ENCODE measurements around the gene PPDPF.
A peak's percentile ranks its signal among the peaks of the same experiment; 100 is the strongest.

The PPDPF gene

DNA sequence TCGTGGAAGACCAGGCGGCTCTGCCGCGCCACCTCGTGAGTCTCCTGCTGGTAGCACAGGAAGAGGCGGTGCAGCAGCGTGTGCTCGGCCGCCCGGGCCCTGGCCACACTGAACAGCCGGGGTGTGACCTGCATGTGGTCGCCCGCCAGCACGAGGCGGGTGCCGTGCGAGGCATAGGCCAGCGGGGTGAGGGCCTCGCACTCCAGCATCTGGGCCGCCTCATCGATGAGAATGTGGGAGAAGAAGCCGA is 46.5 kb downstream of the PPDPF start:
- Histone ChIP-seq H3K36me3 (replicated peaks; ENCODE audit: insufficient read depth, low read length) (no peaks in the 10 kb centered on the region), H3K9me2 (replicated peaks; ENCODE audit: insufficient read depth, low read length) (no peaks in the 10 kb centered on the region), H3K9ac (ENCODE audit: low read length) (no peak overlapping the region), H3K4me2 (ENCODE audit: low read depth, low read length) (no peak overlapping the region), H3K9me3 (replicated peaks; ENCODE audit: insufficient read depth, low read length) (no peaks in the 10 kb centered on the region), H3K4me1 (ENCODE audit: low read length) (peaks cover 26% of the 10 kb centered on the region), H4K20me1 (ENCODE audit: insufficient read depth, low read length) (no peaks in the 10 kb centered on the region), H3K79me2 (ENCODE audit: low read length) (no peaks in the 10 kb centered on the region), H3K27ac (ENCODE audit: low read length) (no peak overlapping the region), H3K4me3 (ENCODE audit: low read length) (no peak overlapping the region), H2AFZ (ENCODE audit: low read length) (no peak overlapping the region), H3K27me3 (replicated peaks; ENCODE audit: insufficient read depth, low read length) (no peaks in the 10 kb centered on the region), H3F3A (ENCODE audit: insufficient read depth, low read length) (peaks cover 9% of the 10 kb centered on the region)
- no peak for DNase-seq
- TF ChIP-seq EZH2 (optimal IDR thresholded peaks at IDR 0.05; ENCODE audit: low read depth, low read length), result no peak

DNA sequence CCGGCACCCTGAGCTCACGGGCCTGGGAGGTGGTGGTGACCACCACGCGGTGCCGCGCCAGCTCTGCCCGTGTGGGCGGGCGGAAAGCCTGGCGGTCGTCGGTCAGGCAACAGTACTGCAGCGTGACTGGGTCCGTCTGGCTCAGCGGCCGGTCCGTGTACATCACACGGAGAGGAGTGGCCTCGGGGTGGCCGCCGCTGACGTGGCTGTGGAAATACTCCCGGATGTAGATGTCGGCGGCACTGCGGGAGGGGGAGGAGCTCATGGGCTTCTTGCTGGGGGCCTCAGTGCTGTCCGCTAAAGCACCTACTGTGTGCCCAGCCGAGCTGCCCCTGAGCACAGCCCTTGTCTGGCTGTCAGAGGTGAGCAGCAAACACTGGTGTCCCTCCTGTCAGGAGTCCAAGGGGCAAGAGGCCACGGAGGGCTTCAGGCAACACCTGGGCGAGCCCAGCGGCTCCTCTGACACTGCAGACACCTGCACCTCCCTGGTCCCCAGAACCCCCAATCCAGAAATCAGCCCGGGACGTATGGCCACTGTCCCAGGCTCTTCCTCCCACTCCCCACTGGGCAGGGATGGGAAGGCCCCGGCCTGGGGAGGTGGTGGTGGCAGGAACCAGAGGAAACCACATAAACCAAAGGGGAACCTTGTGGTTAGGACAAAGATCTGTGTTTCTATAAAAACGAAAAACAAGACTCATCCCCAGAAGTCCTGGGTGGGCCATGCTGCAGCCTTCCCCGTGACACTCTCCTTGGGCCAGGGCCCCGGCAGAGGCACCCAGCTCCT is 47.0 kb downstream of the PPDPF start:
- no peaks in the 10 kb centered on the region for H3K27me3 ChIP-seq (replicated peaks; ENCODE audit: insufficient read depth, low read length)
- peak overlapping the region; percentile 32 for H3K4me3 ChIP-seq (ENCODE audit: low read length)
- TF ChIP-seq, protein P1, sequence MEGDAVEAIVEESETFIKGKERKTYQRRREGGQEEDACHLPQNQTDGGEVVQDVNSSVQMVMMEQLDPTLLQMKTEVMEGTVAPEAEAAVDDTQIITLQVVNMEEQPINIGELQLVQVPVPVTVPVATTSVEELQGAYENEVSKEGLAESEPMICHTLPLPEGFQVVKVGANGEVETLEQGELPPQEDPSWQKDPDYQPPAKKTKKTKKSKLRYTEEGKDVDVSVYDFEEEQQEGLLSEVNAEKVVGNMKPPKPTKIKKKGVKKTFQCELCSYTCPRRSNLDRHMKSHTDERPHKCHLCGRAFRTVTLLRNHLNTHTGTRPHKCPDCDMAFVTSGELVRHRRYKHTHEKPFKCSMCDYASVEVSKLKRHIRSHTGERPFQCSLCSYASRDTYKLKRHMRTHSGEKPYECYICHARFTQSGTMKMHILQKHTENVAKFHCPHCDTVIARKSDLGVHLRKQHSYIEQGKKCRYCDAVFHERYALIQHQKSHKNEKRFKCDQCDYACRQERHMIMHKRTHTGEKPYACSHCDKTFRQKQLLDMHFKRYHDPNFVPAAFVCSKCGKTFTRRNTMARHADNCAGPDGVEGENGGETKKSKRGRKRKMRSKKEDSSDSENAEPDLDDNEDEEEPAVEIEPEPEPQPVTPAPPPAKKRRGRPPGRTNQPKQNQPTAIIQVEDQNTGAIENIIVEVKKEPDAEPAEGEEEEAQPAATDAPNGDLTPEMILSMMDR (IDR thresholded peaks at IDR 0.05; ENCODE audit: low read length), result no peak
- no peak for TF ChIP-seq EZH2phosphoT487 (IDR thresholded peaks at IDR 0.05; ENCODE audit: low read length)
- no peak for TF ChIP-seq EZH2 (optimal IDR thresholded peaks at IDR 0.05; ENCODE audit: low read depth, low read length)
- DNase-seq, result peak; percentile 82
- H3K79me2 ChIP-seq (ENCODE audit: low read length), result no peaks in the 10 kb centered on the region
- H3K4me1 ChIP-seq (ENCODE audit: low read length), result peaks cover 26% of the 10 kb centered on the region
- H3K36me3 ChIP-seq (replicated peaks; ENCODE audit: insufficient read depth, low read length), result no peaks in the 10 kb centered on the region
- peak overlapping the region; percentile 91 for H3K4me2 ChIP-seq (ENCODE audit: low read depth, low read length)
- no peak overlapping the region for H2AFZ ChIP-seq (ENCODE audit: low read length)
- H3K9me2 ChIP-seq (replicated peaks; ENCODE audit: insufficient read depth, low read length), result no peaks in the 10 kb centered on the region
- H3K9ac ChIP-seq (ENCODE audit: low read length), result peak overlapping the region; percentile 8; the same call in 1 of the 2 replicates
- peak overlapping the region; percentile 73; the same call in 1 of the 2 replicates for H3K27ac ChIP-seq (ENCODE audit: low read length)
- peaks cover 9% of the 10 kb centered on the region for H3F3A ChIP-seq (ENCODE audit: insufficient read depth, low read length)
- no peaks in the 10 kb centered on the region for H4K20me1 ChIP-seq (ENCODE audit: insufficient read depth, low read length)
- H3K9me3 ChIP-seq (replicated peaks; ENCODE audit: insufficient read depth, low read length), result no peaks in the 10 kb centered on the region

DNA sequence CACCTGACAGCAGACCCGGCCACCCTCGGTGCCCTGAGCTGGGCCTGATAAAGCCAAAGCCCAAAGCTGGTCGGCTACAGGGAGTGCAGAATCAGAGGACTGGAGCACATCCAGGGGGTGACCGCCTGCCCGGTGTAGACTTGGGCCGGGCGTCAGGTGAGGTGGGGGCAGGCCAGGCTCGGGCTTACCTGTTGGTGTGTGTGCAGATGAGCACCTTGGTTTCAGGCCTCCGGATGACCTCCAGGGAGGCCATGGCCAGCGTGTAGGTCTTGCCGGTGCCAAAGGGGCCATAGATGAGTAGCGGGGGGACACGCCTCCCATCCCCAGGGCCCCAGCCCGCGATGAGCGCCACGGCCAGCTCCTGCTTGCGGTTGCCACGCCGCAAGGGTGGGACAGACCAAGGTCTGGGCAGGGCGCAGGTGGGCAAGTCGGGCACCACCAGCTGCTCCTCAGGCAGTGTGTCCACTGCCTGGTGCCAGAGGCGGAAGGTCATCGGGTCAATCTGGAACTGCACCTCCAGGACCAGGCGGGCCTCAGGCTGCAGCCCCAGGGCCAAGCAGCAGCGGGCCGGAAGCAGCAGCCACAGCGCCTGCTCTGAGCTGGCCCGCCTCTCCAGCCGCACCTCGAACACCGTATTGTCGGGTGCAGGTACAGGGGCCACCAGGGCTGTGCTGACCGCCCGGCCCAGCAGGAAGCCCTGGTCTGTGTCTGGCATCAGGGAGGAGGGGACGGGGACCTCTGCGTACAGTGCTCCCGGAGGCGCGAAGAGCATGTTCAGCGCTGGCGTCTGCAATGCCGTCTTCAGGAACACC is 47.8 kb downstream of the PPDPF start:
- Histone ChIP-seq H3K4me3 (ENCODE audit: low read length) (peak overlapping the region; percentile 32), H3K27ac (ENCODE audit: low read length) (peak overlapping the region; percentile 73; the same call in 1 of the 2 replicates), H3F3A (ENCODE audit: insufficient read depth, low read length) (peaks cover 9% of the 10 kb centered on the region), H3K79me2 (ENCODE audit: low read length) (no peaks in the 10 kb centered on the region), H2AFZ (ENCODE audit: low read length) (no peak overlapping the region), H3K4me2 (ENCODE audit: low read depth, low read length) (peak overlapping the region; percentile 91), H3K9ac (ENCODE audit: low read length) (peak overlapping the region; percentile 8; the same call in 1 of the 2 replicates), H4K20me1 (ENCODE audit: insufficient read depth, low read length) (no peaks in the 10 kb centered on the region), H3K4me1 (ENCODE audit: low read length) (peaks cover 26% of the 10 kb centered on the region), H3K36me3 (replicated peaks; ENCODE audit: insufficient read depth, low read length) (no peaks in the 10 kb centered on the region), H3K9me3 (replicated peaks; ENCODE audit: insufficient read depth, low read length) (no peaks in the 10 kb centered on the region), H3K27me3 (replicated peaks; ENCODE audit: insufficient read depth, low read length) (no peaks in the 10 kb centered on the region), H3K9me2 (replicated peaks; ENCODE audit: insufficient read depth, low read length) (no peaks in the 10 kb centered on the region)
- DNase-seq, result peak; percentile 32
- no peak for TF ChIP-seq EZH2phosphoT487 (IDR thresholded peaks at IDR 0.05; ENCODE audit: low read length)
- TF ChIP-seq, protein P1 (IDR thresholded peaks at IDR 0.05; ENCODE audit: low read length), result no peak
- TF ChIP-seq EZH2 (optimal IDR thresholded peaks at IDR 0.05; ENCODE audit: low read depth, low read length), result no peak

Data from MM.1S (cell line).